Activated T-cell treated with anti-CD3 and anti-CD28 coated beads, Interleukin-2, amount 50 U/mL, for 72 hours (primary cell): Measurements from ENCODE around the gene RANBP3. TPM values are rescaled to one million over a fixed set of nuclear protein-coding genes. Genes with fewer than 3 reads are reported as not detected.
"Not testable (repeated sequence)": the region's sequence is repeated elsewhere in the genome, so short reads cannot be mapped to it uniquely, and the experiment has no call there.

Source experiments
- ATAC-seq, 2 donors: fragments of 150-1000 bp; cut with Tn5 transposase; replicated peaks in 1 of 2; 2 replicates each; pipeline ENCODE4 v1.10.0; 2021; ENCODE audit warnings: moderate library complexity in 2 of 2, mild to moderate bottlenecking in 1 of 2
- DNase-seq, 2 donors: peaks; one replicate each; pipeline ENCODE4 v3.0.0; 2021 to 2022; ENCODE audit warnings: mixed read lengths in 1 of 2
- H3K27ac Mint-ChIP-seq: one replicate; pipeline ENCODE4 v1.8.0; 2022; ENCODE audit warnings: mild to moderate bottlenecking, moderate library complexity, mixed read lengths
- H3K27me3 Mint-ChIP-seq: one replicate; pipeline ENCODE4 v1.8.0; 2022; ENCODE audit warnings: low read depth, mixed read lengths
- H3K36me3 Mint-ChIP-seq, 2 donors: one replicate each; pipeline ENCODE4 v1.8.0; 2022; ENCODE audit warnings: mixed read lengths in 2 of 2, mild to moderate bottlenecking in 1 of 2; ENCODE audit not compliant: insufficient read depth in 2 of 2
- H3K4me1 Mint-ChIP-seq: one replicate; pipeline ENCODE4 v1.8.0; 2022; ENCODE audit warnings: low read depth, mixed read lengths
- H3K4me3 Mint-ChIP-seq, 2 donors: one replicate each; pipeline ENCODE4 v1.8.0; 2022; ENCODE audit warnings: mild to moderate bottlenecking in 2 of 2, mixed read lengths in 2 of 2, moderate library complexity in 2 of 2
- H3K9me3 Mint-ChIP-seq, 2 donors: one replicate each; pipeline ENCODE4 v1.8.0; 2022; ENCODE audit warnings: mixed read lengths in 2 of 2
- total RNA-seq, 2 donors: library from RNA; stranded (reverse); gene quantifications; one replicate each; pipeline ENCODE4 v1.2.3, GENCODE V29; 2022

Gene RANBP3
- 100 to 1,000 TPM in 1 of 2 donors, 10 to 100 TPM in 1; 89.2 to 108 TPM for total RNA-seq

GRCh38 chr19:5977785-5978605, at the start of gene RANBP3:
TSS of gene RANBP3 (minus strand) at chr19:5978140. CDS start at chr19:5978082, 58 bp downstream.
- H3K9me3 Mint-ChIP-seq: no peaks in the 10 kb centered on the region
- ATAC-seq (peak; percentile 92 to 93), DNase-seq (peak; percentile 98 to 99)
- peaks cover 74% of the 10 kb centered on the region for H3K4me1 Mint-ChIP-seq
- peaks cover 13 to 15% of the 10 kb centered on the region in 2 donors for H3K36me3 Mint-ChIP-seq
- H3K4me3 Mint-ChIP-seq: peak within 1 kb of the TSS; percentile 96 to 98
- no peaks in the 10 kb centered on the region for H3K27me3 Mint-ChIP-seq
- peak within 1 kb of the TSS; percentile 97 for H3K27ac Mint-ChIP-seq

GRCh38 chr19:6026390-6027227, 48.7 kb upstream of the RANBP3 start:
- DNase-seq: no peak
- no peak overlapping the region for H3K27ac Mint-ChIP-seq
- peaks cover 21% of the 10 kb centered on the region for H3K4me1 Mint-ChIP-seq
- no peaks in the 10 kb centered on the region for H3K27me3 Mint-ChIP-seq
- no peak for ATAC-seq
- H3K36me3 Mint-ChIP-seq: no peaks in the 10 kb centered on the region
- H3K9me3 Mint-ChIP-seq: peaks cover 0 to 2% of the 10 kb centered on the region in 2 donors
- H3K4me3 Mint-ChIP-seq: no peak overlapping the region

GRCh38 chr19:6024756-6025155, 46.8 kb upstream of the RANBP3 start:
- peaks cover 20% of the 10 kb centered on the region for H3K4me1 Mint-ChIP-seq
- not testable (repeated sequence) for H3K4me3 Mint-ChIP-seq, H3K27me3 Mint-ChIP-seq

GRCh38 chr19:6023936-6024335, 46.0 kb upstream of the RANBP3 start:
- no peak for ATAC-seq
- Mint-ChIP-seq H3K4me3 (no peak overlapping the region), H3K27me3 (no peaks in the 10 kb centered on the region), H3K27ac (no peak overlapping the region), H3K9me3 (no peaks in the 10 kb centered on the region), H3K36me3 (no peaks in the 10 kb centered on the region), H3K4me1 (peaks cover 17% of the 10 kb centered on the region)
- DNase-seq: no peak

More at GRCh38 chr19:6024756-6025155, 46.8 kb upstream of the RANBP3 start:
- DNase-seq, ATAC-seq, H3K27ac Mint-ChIP-seq, H3K9me3 Mint-ChIP-seq, H3K36me3 Mint-ChIP-seq: not testable (repeated sequence)

GRCh38 chr19:6023085-6023682, 45.2 kb upstream of the RANBP3 start:
- Mint-ChIP-seq H3K9me3 (no peaks in the 10 kb centered on the region), H3K27me3 (no peaks in the 10 kb centered on the region), H3K36me3 (no peaks in the 10 kb centered on the region), H3K27ac (no peak overlapping the region), H3K4me1 (peaks cover 17% of the 10 kb centered on the region), H3K4me3 (no peak overlapping the region)
- ATAC-seq (no peak), DNase-seq (no peak)

GRCh38 chr19:6022570-6023064, 44.7 kb upstream of the RANBP3 start:
- H3K36me3 Mint-ChIP-seq: no peaks in the 10 kb centered on the region
- DNase-seq (no peak), ATAC-seq (peak; percentile 17 to 20)
- H3K4me1 Mint-ChIP-seq: peaks cover 17% of the 10 kb centered on the region
- no peaks in the 10 kb centered on the region for H3K27me3 Mint-ChIP-seq
- no peaks in the 10 kb centered on the region for H3K9me3 Mint-ChIP-seq
- no peak overlapping the region for H3K4me3 Mint-ChIP-seq
- H3K27ac Mint-ChIP-seq: no peak overlapping the region

- DNase-seq (peak; percentile 87), ATAC-seq (peak; percentile 99)
- Mint-ChIP-seq H3K27ac (no peak overlapping the region), H3K9me3 (no peaks in the 10 kb centered on the region), H3K4me3 (no peak overlapping the region), H3K4me1 (peaks cover 17% of the 10 kb centered on the region), H3K27me3 (no peaks in the 10 kb centered on the region), H3K36me3 (no peaks in the 10 kb centered on the region)
These were observed 44.1 kb upstream of the RANBP3 start for GRCh38 chr19:6021878-6022569.

- H3K9me3 Mint-ChIP-seq: no peaks in the 10 kb centered on the region
- no peak for DNase-seq
- no peaks in the 10 kb centered on the region for H3K36me3 Mint-ChIP-seq
- H3K4me3 Mint-ChIP-seq: no peak overlapping the region
- peaks cover 17% of the 10 kb centered on the region for H3K4me1 Mint-ChIP-seq
- no peak for ATAC-seq
- H3K27ac Mint-ChIP-seq: no peak overlapping the region
- no peaks in the 10 kb centered on the region for H3K27me3 Mint-ChIP-seq
These were observed 43.2 kb upstream of the RANBP3 start for GRCh38 chr19:6020972-6021805.

GRCh38 chr19:6020166-6020882, 42.4 kb upstream of the RANBP3 start:
- Mint-ChIP-seq H3K4me3 (no peak overlapping the region), H3K36me3 (no peaks in the 10 kb centered on the region), H3K4me1 (peaks cover 17% of the 10 kb centered on the region), H3K27ac (no peak overlapping the region), H3K27me3 (no peaks in the 10 kb centered on the region), H3K9me3 (no peaks in the 10 kb centered on the region)
- DNase-seq (no peak), ATAC-seq (no peak)

- Mint-ChIP-seq H3K27me3 (no peaks in the 10 kb centered on the region), H3K27ac (no peak overlapping the region), H3K4me1 (peaks cover 17% of the 10 kb centered on the region), H3K36me3 (no peaks in the 10 kb centered on the region), H3K4me3 (no peak overlapping the region), H3K9me3 (no peaks in the 10 kb centered on the region)
- no peak for ATAC-seq
- DNase-seq: no peak
These were observed 40.8 kb upstream of the RANBP3 start for GRCh38 chr19:6018786-6019185.

- Mint-ChIP-seq H3K27ac (no peak overlapping the region), H3K9me3 (no peaks in the 10 kb centered on the region), H3K4me3 (no peak overlapping the region), H3K4me1 (peaks cover 14% of the 10 kb centered on the region), H3K27me3 (no peaks in the 10 kb centered on the region), H3K36me3 (no peaks in the 10 kb centered on the region)
- no peak for DNase-seq
- no peak for ATAC-seq
These were observed 39.6 kb upstream of the RANBP3 start for GRCh38 chr19:6017576-6017975.
